GM12878 (cell line): Measurements from ENCODE around the gene ZC3H10. TPM values are rescaled to one million over a fixed set of nuclear protein-coding genes. Genes with fewer than 3 reads are reported as not detected.

Source experiments
- ATAC-seq: fragments of 200-7000 bp; cut with Tn5 transposase; 3 replicates; pipeline ENCODE4 v1.9.1; 2020; ENCODE audit warnings: mild to moderate bottlenecking, moderate library complexity
- BruUV-seq: library from RNA; stranded (reverse); fragments of 400-500 nt; replicated peaks from 2 replicates; lab custom pipeline; 2021; lab: Mats Ljungman, UMichigan
- CTCF ChIA-PET: fragments of 300-600 bp; sonication (Branson Sonifier 250); formaldehyde crosslinking; extraction: SDS; loops from one replicate; lab custom pipeline; 2021; ENCODE audit warnings: inconsistent platforms; lab: Yijun Ruan, JAX
- POLR2A ChIA-PET: fragments of 350-600 bp; formaldehyde crosslinking; extraction: SDS; loops from one replicate; lab custom pipeline; 2021; ENCODE audit warnings: inconsistent platforms; lab: Charles Lee
- RAD21 ChIA-PET: fragments of 300-600 bp; sonication (Branson Sonifier 250); formaldehyde crosslinking; loops from one replicate; lab custom pipeline; 2023; ENCODE audit warnings: antibody characterized with exemption; ENCODE audit not compliant: unreplicated experiment; lab: Charles Lee
- SMC1A ChIA-PET: fragments of 300-600 bp; sonication (Branson Sonifier 250); formaldehyde crosslinking; loops from one replicate; lab custom pipeline; 2023; ENCODE audit not compliant: unreplicated experiment, uncharacterized antibody; lab: Charles Lee
- DNase-seq: peaks from one replicate; pipeline ENCODE4 v3.0.0-alpha.2; 2011; ENCODE audit warnings: low read depth, low spot score
- FAIRE-seq: peaks from 3 replicates; lab custom pipeline; 2011; peaks lifted over from hg19 to GRCh38; lab: Jason Lieb, UNC
- H2AFZ ChIP-seq: 2 replicates; pipeline ENCODE4 v1.6.0; 2011; ENCODE audit warnings: low read depth, low read length, control low read depth; ENCODE audit not compliant: control insufficient read depth
- H3K27ac ChIP-seq: 2 replicates; pipeline ENCODE4 v1.5.1; 2011; ENCODE audit warnings: control low read depth; ENCODE audit not compliant: control insufficient read depth, insufficient read depth
- H3K27me3 ChIP-seq, 2 experiments: replicated peaks in 1 of 2; 2 replicates each; pipeline versions ENCODE4 v1.6.0 to v1.6.1; 2011; ENCODE audit warnings: low read length in 1 of 2; ENCODE audit not compliant: control insufficient read depth in 2 of 2, insufficient read depth in 2 of 2
- H3K36me3 ChIP-seq, 2 experiments: 2 replicates each; pipeline ENCODE4 v1.5.1; 2011; ENCODE audit warnings: low read length in 1 of 2; ENCODE audit not compliant: control insufficient read depth in 2 of 2, insufficient read depth in 2 of 2
- H3K4me1 ChIP-seq: 2 replicates; pipeline ENCODE4 v1.6.1; 2011; ENCODE audit warnings: mild to moderate bottlenecking, low read length, moderate library complexity, mixed read lengths; ENCODE audit not compliant: control insufficient read depth, insufficient read depth
- H3K4me2 ChIP-seq: 2 replicates; pipeline ENCODE4 v1.6.0; 2011; ENCODE audit warnings: control low read depth; ENCODE audit not compliant: control insufficient read depth, insufficient read depth
- H3K4me3 ChIP-seq: fragments of 200-600 bp; sonication (generic); 2 replicates; pipeline ENCODE4 v1.5.1; 2016
- H3K79me2 ChIP-seq: 2 replicates; pipeline ENCODE4 v1.6.0; 2011; ENCODE audit warnings: low read length; ENCODE audit not compliant: control insufficient read depth, insufficient read depth
- H3K9ac ChIP-seq: 2 replicates; pipeline ENCODE4 v1.8.0; 2011; ENCODE audit warnings: low read length, control low read depth, mixed read lengths; ENCODE audit not compliant: control insufficient read depth, insufficient read depth
- H3K9me3 ChIP-seq: replicated peaks from 3 replicates; pipeline ENCODE4 v1.5.1; 2011; ENCODE audit warnings: mild to moderate bottlenecking, low read length; ENCODE audit not compliant: control insufficient read depth, insufficient read depth
- H4K20me1 ChIP-seq: 2 replicates; pipeline ENCODE4 v1.6.0; 2011; ENCODE audit not compliant: control insufficient read depth, insufficient read depth
- BCL11A ChIP-seq: IDR thresholded peaks from 2 replicates; pipeline ENCODE4 v1.6.1; 2011; ENCODE audit warnings: low read depth, low read length
- CEBPZ ChIP-seq: fragments of 150-350 bp; IDR thresholded peaks from 2 replicates; pipeline ENCODE4 v1.6.1; 2016; ENCODE audit warnings: low read depth, low read length
- CHD1 ChIP-seq: IDR thresholded peaks from 2 replicates; pipeline ENCODE4 v1.6.1; 2012; ENCODE audit warnings: low read depth, low read length, improper control_type of control experiment
- DPF2 ChIP-seq: fragments of 450-650 bp; IDR thresholded peaks from 2 replicates; pipeline ENCODE4 v1.6.1; 2017; ENCODE audit warnings: mild to moderate bottlenecking
- FOXM1 ChIP-seq: IDR thresholded peaks from 2 replicates; pipeline ENCODE4 v1.6.1; 2012; ENCODE audit warnings: low read depth, mild to moderate bottlenecking, inconsistent platforms, low read length, moderate library complexity
- IKZF2 ChIP-seq, 2 experiments: fragments of 450-650 bp; IDR thresholded peaks; 2 replicates each; pipeline ENCODE4 v1.6.1; 2017; ENCODE audit warnings: mild to moderate bottlenecking in 2 of 2, moderate library complexity in 2 of 2
- JUNB ChIP-seq: IDR thresholded peaks from 2 replicates; pipeline ENCODE4 v1.6.1; 2016; ENCODE audit warnings: antibody characterized with exemption, mild to moderate bottlenecking
- PBX3 ChIP-seq: IDR thresholded peaks from 2 replicates; pipeline ENCODE4 v1.6.1; 2011; ENCODE audit warnings: mild to moderate bottlenecking, low read depth, low read length, moderate library complexity; ENCODE audit not compliant: insufficient replicate concordance
- PML ChIP-seq: IDR thresholded peaks from 2 replicates; pipeline ENCODE4 v1.6.1; 2012; ENCODE audit warnings: low read length, inconsistent platforms
- RELB ChIP-seq: fragments of 450-650 bp; IDR thresholded peaks from 2 replicates; pipeline ENCODE4 v1.6.1; 2017; ENCODE audit warnings: low read depth, mild to moderate bottlenecking, moderate library complexity
- SMARCA5 ChIP-seq: fragments of 450-650 bp; IDR thresholded peaks from 2 replicates; pipeline ENCODE4 v1.6.1; 2017; ENCODE audit warnings: mild to moderate bottlenecking
- SRF ChIP-seq, 2 experiments: IDR thresholded peaks; 2 replicates each; pipeline ENCODE4 v1.6.1; 2011; ENCODE audit warnings: low read depth in 2 of 2, low read length in 2 of 2, mild to moderate bottlenecking in 1 of 2, moderate library complexity in 1 of 2
- ZNF217 ChIP-seq: fragments of 450-650 bp; IDR thresholded peaks from 2 replicates; pipeline ENCODE4 v1.6.1; 2017; ENCODE audit warnings: antibody characterized with exemption, mild to moderate bottlenecking
- ZZZ3 ChIP-seq: IDR thresholded peaks from 2 replicates; pipeline ENCODE4 v1.6.1; 2011; ENCODE audit warnings: low read depth; ENCODE audit not compliant: control insufficient read depth, insufficient read length
- WGBS: methylation state at CpG from one replicate; pipeline ENCODE4 v1.1.6; 2016; ENCODE audit warnings: low lambda C conversion rate; ENCODE audit not compliant: insufficient replicate concordance, insufficient coverage; ENCODE audit errors: missing lambda C conversion rate; 5-methylcytosine and 5-hydroxymethylcytosine counted together
- in situ Hi-C: fragments of 300-500 bp; cut with MboI; formaldehyde crosslinking; loops from 9 replicates; pipeline ENCODE4 v1.14.3; 2018; ENCODE audit warnings: mixed read lengths
- intact Hi-C: fragments of 100-400 bp; cut with micrococcal nuclease; formaldehyde crosslinking; loops from one replicate; pipeline ENCODE4 v1.14.2; 2022; ENCODE audit not compliant: unreplicated experiment
- polyA plus RNA-seq, 11 experiments: library from polyadenylated mRNA; depleted of rRNA in 4 of 11; unstranded in 6 of 11; stranded (reverse) in 5 of 11; fragments of >200 nt; fragmentation: Nextera tagmentation in 4 of 11; fragmentation: Illumina TruSeq in 1 of 11; extraction: Ambion mirVana in 4 of 11; extraction: Trizol in 1 of 11; gene quantifications; 1 replicate in 1 of 11; 2 replicates in 10 of 11; pipeline versions ENCODE4 v1.2.1 to v1.2.3, GENCODE V29; 2011 to 2016; ENCODE audit warnings: inconsistent platforms in 2 of 11, missing spikeins in 2 of 11, low read depth in 1 of 11
- total RNA-seq, 4 experiments: library from RNA; depleted of rRNA in 3 of 4; stranded (reverse); fragments of >200 nt in 3 of 4; fragmentation: Illumina TruSeq in 1 of 4; extraction: Trizol in 1 of 4; gene quantifications; 2 replicates each; pipeline versions ENCODE4 v1.2.1 to v1.2.3, GENCODE V29; 2013 to 2021

ZC3H10 gene
- total and polyA plus RNA-seq, 10 of the 15 experiments (the other 5 are each of a cell fraction or from before 2014, with no cell fraction given) = 0.56 to 6.4 (median 3.7) TPM

GRCh38 chr12:56098592-56098991, 19.5 kb upstream of the ZC3H10 start (continued):
- no peak for TF ChIP-seq RELB

GRCh38 chr12:56099787-56100186, 18.3 kb upstream of the ZC3H10 start:
- CTCF ChIA-PET = no interaction called here
- Histone ChIP-seq H3K9ac (no peak overlapping the region), H3K4me3 (no peak overlapping the region), H3K4me1 (no peaks in the 10 kb centered on the region), H3K9me3 (no peaks in the 10 kb centered on the region), H3K4me2 (no peak overlapping the region), H3K27me3 (peaks cover 0 to 7% of the 10 kb centered on the region in 2 experiments; a peak in 2 of 4 replicates), H3K27ac (no peak overlapping the region), H2AFZ (no peak overlapping the region), H3K36me3 (no peaks in the 10 kb centered on the region), H4K20me1 (no peaks in the 10 kb centered on the region), H3K79me2 (peaks cover 7% of the 10 kb centered on the region)
- SMC1A ChIA-PET = no interaction called here
- no peak for FAIRE-seq
- POLR2A ChIA-PET = no interaction called here
- in situ Hi-C loops = loop anchor here (5.0 kb wide), 1 partner anchor 52 kb away; no protein-coding TSS in a partner anchor
- intact Hi-C loops = loop anchor here (5.0 kb wide), 1 partner anchor 272 kb away; the partner anchor contains the start of gene DNAJC14
- WGBS = 46% methylated on average over 4 of the region's 4 CpGs
- ATAC-seq = no peak
- RAD21 ChIA-PET = no interaction called here
- no TSS peak for BruUV-seq
- DNase-seq = no peak
- TF ChIP-seq PML (no peak), CHD1 (no peak), BCL11A (no peak), DPF2 (no peak), FOXM1 (no peak), IKZF2 (IDR thresholded peaks at IDR 0.05) (no peak), CEBPZ (no peak), ZZZ3 (no peak), SRF (IDR thresholded peaks at IDR 0.05; ENCODE audit: low read depth in 2 of 2, low read length in 2 of 2) (no peak), ZNF217 (no peak), SMARCA5 (no peak), PBX3 (no peak), JUNB (no peak)
